HG03196 (cell line): Measurements from ENCODE around the gene SHISAL1.

Experiments
- ATAC-seq: cut with Tn5 transposase; IDR thresholded peaks from one replicate; pipeline ENCODE4 v1.9.1; 2021; ENCODE audit not compliant: unreplicated experiment

SHISAL1 gene

DNA sequence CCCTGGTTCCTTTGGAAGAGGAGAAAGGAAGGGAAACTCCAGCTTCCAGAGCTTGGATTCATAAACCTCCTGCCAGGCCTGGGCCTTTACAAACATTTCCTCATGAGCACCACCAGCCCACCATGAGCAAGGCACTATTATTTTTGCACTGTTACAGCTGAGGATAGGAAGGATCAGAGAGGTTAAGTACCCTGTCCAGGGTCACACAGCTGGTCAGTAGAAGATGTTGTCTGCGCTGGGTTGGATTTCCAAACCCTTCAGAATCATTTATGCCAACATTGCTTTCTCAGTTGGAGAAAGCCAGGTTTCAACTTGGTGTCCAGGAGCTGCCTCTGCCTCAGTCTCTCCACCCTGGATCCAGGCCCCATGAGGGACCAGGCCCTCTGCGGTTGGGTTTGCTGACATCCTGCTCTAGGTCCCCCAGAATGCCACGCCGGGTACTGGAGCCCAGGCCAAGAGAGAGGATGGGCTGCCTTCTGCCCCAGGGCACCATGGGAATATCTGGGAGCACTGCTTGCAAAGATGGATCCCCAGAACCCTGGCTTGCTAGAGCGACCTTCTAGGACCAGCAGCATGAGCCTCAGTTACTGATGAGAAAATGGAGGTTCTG lies 29.7 kb upstream of the SHISAL1 start:
- ATAC-seq: no peak

DNA sequence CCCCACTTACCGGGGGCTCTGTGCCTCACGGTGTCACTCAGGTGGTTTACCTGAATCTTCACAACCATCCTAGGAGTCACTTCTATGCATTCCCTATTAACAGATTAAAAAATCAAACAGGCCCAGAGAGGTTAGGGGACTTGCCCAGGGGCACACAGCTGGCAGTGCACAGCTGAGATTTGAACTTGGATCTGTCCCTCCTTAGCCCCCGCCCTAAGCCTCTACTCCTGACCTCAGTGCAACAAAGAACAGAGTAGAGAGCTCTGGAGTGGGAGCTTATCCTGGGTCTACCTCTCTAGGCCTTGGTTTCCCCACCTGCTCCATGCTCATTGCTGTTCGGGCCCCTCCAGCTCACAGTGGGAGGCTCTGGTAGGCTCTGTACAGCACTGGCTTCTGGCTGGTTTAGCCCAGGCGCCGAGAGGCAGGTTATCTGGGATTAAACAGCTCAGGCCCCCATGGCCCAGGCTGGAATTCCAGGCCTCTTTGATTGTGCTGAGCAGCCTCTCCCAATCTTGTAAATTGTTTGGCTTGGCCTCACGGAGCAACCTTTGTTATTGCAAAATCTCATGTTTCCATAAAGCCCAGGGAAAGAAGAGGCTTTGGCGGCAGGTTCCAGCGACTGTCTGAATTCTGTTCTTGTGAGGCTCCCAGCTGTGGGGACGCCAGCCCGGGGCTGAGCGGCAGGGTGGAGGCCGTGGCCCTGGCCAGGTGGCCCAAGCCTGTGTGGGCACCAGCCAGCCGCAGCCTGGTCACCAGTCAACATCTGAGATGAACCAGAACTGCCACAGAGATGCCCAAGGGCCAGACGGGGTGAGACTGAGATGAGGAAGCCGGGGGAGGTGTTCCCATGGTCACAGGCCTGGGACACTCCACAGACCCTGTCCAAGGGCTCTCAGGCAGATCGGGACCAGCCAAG lies 28.9 kb upstream of the SHISAL1 start:
- ATAC-seq: no peak

DNA sequence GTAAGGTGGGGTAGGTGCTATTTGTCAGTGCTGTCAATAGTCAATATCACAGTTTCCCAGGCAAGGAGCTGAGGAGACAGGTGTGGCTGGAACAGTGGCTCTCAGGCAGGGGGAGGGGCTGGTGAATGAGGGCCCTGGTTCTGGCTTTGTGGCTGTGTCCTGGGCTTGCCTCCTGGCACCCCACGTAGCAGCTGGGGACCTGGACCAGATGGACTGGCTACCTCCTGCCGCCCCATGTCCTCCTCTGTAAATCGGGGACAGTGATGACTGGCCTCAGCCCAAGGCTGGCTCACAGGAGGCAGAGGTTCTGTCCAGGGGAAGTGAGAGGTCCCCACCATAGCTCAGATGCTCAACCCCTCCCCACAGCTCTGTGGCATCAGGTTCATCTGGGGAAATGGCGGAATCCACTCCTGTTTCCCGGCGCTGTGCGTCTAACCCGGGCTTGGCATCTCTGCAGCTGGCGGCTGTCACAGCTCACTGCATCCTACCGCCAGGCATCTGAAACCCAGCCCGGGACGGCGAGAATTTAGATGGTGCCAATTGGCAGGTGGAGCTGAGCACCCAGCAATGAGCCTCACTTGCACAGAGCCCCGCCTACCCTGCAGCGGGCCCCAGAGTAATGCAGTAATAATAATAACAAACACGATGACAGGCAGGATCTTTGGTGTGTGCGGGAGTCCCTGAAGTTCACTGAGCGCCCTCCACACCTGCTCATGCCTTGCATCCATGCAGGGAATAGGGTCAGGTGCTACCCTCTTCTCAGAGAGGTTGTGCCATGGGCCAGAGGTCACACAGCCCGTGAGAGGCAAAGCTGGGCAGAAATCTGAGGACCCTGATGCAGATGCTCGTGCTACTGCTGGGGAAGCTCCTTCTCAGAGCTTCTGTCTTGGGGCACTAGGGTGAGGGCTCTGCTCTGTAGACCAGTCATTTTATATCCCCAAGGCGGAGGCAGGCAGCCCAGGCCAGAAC lies 27.8 kb upstream of the SHISAL1 start:
- no peak for ATAC-seq

DNA sequence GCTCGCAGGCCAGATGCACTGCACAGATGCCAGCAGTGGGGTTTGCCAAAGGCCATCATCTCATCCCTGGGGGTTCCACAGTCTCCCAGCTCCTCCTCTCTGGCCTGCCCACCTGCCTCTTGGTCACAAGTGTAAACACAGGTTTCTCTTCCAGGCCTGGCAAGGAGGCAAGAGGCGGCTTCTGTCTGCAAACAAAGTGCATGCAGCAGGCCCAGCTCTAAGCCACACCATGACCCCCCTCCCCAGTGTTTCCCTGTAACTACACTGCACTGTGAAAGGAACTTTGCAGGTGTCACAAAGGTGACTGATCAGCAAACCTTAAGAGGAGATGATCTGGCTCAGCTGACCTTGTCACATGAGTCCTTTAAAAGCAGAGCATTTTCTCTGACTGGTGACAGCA lies 26.2 kb upstream of the SHISAL1 start:
- ATAC-seq: no peak

DNA sequence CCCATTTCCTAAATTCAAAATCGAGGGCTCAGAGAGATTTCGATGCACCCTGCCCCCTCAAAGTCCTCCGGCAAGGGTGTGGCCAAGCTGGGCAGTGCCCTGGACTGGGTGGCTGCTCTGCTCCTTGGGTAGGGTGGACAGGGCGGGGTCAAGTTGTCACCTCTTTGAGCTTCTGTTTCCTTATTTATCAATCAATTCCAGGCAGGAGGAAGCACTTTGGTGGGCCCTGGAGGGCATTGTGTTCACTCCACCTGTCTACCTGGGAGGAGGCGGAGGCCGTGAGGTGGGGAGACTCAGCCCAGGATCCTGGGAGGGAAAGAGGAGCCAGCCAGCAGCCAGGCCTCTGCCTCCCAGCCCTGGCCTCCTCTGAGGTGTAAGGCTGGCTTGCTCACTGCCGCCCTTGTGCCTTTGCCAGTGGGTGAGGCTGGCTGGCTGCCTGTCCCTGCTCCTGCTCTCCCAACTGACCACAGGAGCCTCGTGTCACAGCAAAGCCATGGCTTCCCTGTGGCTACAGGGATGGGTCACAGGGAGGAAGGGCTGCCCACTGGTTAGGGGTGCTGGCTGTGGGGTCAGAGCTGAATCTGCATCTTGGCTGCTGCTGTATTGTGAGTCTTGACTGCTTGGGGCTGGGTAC lies 25.5 kb upstream of the SHISAL1 start:
- no peak for ATAC-seq

DNA sequence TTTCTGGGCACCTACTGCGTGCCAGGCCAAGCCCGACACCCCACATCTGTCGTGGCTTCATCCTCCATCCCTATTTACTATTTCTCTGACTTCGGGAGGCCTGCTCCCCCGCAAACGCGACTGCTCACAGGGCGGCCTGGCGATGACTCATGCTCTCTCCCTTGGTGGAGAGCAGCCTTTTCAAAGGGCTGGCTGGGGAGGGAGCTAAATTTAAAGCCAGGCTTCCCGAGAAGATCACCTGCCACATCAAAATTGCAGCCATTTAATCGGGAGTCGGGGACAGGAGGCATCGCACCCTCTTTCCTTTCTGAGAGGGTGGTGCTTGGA lies 24.9 kb upstream of the SHISAL1 start:
- no peak for ATAC-seq

DNA sequence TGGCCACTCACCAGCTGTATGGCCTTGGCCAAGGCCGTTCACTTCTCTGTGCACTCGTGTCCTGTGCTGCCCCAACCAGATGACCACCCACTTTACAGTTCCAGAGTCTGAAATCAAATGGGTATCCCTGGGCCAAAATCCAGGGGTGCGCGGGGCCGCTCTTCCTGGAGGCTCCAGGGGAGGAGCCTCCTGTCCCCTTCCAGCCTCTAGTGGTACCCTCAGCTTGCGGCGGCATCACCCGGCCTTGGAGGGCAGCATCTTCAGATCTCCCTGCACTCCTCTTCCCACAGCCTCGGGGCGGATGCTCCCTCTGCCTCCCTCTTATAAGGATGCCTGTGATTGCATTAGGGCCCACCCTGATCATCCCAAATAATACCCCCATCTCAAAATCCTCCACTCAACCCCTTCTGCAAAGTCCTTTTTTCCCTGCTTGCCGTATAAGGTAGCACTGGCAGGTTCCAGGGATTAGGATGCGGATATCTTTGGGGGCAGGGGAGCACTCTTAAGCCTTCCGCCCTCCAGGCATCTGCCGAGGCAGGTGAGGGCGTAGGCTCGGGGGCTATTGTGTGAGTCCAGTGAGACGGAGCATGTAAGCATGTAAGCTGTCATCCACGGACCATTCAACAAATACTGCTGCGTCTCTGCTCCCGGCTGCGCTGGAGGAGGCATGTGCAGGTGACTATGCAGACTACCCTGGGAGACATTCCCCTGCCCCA lies 24.4 kb upstream of the SHISAL1 start:
- no peak for ATAC-seq

DNA sequence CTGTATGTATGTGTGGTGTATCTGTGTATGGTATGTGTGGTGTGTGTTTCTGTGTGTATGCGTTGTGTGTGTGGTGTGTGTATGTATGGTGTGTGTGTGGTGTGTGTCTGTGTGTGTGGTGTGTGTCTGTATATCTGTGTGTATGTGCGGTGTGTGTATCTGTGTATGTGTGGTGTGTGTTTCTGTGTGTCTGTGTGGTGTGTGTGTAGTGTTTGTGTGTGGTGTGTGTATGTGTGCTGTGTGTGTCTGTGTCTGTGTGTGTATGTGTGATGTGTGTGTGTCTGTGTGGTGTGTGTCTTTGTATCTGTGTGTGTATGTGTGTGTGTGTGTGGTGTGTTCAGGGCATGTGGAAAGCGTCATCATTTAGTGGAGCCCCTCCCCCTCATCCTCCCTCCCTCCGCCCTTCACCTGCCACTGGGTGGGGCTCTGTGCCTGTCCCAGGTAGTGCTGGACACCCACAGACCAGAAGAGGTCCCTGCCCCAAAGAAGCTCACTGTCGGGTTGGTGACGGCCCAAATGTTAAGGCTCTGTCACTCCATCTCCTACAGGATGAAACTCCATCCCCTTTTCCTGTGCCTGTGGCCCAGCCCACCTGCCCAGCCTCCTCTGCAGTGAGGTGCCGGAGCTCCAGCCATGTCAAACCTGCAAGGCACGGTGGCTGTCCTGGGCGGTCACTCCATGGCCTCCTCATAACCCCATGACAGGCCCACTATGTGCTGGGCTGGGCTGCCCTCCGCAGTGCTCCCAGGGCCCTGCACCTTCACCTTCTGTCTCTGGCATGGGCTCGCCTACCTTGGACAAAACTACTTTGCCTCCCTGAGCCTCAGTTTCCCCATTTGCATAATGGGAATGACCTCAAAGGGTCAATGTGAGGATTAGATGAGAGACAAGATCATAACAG lies 23.4 kb upstream of the SHISAL1 start:
- ATAC-seq: no peak

DNA sequence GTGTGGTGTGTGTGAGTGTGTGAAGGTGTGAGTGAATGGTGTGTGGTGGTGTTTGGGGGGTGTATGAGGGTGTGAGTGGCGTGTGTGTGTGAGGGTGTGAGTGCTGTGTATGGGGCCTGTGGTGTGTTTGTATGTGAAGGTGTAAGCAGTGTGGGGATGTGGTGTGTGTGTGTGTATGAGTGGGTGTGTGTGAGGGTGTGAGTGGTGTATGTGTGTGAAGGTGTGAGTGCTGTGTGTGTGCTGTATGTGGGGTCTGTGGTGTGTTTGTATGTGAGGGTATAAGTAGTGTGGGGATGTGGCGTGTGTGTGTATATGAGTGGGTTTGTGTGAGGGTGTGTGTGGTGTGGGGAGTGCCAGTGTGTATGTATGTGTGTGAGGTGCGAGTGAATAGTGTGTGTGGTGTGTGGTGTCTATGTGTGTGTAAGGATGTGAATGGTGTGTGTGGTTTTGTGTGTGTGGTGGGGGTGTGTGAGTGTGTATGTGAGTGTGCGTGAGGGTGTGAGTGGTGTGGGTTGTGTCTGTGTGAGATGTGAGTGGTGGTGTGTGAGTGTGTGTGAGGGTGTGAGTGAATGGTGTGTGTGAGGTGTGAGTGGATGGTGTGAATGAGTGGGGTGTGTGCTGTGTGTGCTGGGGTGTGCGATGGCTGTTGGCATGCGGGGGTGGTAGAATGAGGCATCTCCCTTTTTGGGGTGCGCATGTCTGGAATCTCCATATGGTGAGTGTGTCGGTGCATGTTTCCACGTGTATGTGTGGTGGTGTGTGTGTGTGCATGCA lies 22.5 kb upstream of the SHISAL1 start:
- no peak for ATAC-seq

DNA sequence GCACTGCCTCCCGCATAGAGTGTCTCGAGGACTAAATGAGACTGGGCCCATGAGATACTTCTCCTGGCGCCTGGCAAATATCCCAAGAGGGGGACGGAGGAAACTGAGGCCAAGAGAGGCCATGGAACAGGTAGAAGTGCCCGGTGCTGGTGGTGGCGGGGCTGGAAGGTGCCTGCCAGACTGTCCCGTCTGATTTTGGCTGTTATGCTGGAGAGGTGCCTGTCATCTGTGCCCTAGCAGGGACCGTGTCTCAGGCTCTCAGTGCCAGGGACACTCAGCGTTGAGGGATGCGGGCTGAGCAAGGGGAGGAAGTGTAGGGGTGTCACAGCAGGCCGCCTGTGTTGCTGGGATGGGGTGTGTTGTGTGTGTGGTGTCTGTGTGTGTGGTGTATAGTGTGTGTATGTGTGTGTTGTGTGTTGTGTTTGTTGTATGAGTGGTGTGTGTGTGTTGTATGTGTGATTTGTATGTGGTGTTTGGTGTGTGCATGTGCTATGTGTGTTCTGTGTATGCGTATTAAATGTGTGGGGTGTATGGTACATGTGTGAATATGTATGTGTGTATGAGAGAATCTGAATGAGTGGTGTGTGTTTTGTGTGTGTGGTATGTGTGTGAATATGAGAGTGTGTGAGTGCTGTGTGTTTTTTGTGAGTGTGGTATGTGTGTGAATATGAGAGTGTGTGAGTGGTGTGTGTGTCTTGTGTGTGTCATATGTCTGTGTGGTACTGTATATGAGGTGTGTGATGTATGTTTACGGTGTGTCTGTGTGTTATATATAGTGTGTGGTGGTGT lies 21.3 kb upstream of the SHISAL1 start:
- ATAC-seq: no peak

DNA sequence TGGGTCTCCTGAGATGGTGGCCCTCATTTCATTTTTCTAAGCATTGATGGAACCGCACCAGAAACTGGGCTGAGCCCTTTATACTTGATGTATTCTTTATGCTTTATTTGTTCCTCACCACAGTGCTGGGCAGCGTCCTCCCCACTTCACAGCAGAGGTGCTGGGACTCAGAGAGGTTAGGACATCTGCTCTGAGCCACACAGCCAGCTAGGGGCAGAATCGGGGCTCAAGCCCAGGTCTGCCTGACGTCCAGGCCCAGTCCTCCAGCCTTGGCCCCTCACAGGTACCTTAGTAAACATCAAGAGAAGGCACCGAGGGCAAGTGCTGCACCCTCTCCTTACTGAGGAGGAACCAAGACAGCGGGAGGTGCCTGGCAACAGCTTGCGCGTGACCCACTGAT lies 20.2 kb upstream of the SHISAL1 start:
- ATAC-seq: no peak

DNA sequence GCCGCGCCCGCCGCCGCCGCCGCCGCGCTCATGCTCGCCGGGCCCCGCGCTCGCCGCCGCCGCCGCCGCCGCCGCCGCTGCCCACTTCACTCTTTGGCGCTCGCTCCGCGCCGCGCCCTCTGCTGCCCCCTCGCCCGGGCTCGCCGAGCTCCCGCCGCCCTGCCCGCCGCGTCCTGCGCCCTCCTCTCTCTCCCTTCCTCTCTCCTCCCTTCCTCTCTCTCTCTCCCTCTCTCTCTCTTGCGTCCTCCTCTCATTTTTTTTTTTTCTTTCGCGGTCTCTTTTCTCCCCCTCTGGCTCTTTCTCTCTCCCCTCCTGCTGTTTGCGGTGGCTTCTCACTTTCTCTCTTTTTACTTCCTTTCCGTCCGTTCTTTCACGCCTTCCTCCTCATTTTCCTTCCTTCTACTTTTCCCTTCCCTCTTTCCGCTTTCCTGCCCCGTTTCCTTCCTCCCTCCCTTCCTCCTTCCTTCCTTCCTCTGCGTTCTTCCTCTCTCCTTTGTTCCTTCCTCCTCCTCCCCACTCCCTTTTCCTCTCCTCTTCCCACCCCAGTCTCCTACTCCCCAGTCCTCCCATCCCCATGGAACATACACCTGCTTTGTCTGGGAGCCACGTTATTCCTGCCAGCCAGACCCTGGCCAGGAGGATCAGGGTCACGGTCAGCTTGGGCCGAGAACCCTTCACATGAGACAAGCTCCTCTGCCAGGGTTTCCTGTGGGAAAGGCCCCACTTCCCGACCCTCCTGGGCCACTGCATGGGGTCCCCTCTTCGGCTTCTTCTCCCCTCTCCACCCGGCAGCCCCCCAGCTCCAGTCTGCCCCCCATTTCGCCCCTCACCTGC lies 19.3 kb upstream of the SHISAL1 start:
- ATAC-seq: no peak

DNA sequence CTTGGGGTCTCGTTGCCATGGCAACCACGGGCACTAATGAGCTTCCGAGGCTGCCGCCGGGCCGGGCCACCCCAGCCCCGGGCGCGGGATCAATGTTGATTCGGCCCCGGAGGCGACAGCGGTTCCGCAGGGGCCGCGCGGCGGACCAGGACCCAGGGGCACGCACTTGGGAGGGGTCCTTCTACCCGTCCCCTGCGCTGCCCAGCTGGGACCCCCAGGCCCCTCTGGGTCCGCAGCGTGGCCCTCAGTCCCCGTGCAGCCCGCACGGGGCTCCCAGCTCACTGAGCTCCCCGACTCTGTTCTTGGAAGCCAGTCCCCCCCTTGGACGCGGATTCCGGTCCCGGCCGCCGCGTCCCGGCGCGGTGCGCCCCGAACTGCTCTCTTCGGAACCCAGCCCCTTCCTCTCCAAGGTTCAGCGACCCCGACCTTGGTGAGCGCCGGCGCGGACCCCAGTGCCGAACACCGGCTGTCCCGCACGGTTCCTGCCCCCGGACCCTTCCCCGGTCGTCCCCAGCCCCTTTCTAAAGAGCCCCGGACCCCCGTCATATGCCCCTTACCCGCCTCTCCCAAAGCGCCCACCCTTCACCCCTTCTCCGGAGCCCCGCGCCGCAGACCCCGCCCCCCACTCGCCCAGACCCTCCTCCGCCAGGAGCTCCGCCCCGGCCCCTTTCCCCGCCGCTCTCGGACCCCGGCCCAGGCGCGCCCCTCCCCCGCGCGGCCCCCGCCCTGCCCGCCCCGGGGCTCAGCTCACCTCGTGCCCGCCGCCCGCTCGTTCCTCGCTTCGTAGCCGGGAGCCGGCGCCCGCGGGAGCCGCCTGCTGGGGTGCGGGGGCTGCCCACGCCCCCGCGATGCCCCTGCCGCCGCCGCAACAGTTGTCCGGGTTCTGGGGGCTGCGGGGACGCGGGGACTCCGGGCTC lies 18.3 kb upstream of the SHISAL1 start:
- ATAC-seq: no peak

DNA sequence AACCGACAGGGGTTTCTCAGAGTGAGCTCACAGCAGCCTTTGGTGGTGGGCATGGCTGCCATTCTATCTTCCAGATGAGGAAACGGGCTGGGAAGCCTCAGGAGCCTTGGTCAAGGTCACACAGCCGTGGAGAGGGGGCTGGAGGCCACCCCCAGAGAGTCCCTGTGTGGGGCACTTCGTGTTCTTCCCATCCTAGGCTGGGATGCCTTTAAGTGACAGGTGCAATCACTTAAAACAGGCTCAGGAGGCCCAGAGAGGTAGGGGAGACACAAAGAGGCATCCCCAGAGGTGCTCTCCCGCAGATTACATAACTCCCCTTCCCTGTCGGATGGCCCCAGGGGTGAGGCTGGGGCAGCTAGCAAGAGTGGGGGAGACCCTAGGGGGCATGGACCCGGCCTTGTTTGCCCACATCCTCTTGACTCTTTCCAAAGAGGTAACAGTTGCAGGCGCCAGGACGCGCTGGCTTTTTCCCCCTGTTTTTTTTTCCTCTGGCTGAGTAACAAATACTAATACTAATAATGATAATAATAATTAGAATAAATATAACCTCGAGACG lies 17.5 kb upstream of the SHISAL1 start:
- no peak for ATAC-seq

DNA sequence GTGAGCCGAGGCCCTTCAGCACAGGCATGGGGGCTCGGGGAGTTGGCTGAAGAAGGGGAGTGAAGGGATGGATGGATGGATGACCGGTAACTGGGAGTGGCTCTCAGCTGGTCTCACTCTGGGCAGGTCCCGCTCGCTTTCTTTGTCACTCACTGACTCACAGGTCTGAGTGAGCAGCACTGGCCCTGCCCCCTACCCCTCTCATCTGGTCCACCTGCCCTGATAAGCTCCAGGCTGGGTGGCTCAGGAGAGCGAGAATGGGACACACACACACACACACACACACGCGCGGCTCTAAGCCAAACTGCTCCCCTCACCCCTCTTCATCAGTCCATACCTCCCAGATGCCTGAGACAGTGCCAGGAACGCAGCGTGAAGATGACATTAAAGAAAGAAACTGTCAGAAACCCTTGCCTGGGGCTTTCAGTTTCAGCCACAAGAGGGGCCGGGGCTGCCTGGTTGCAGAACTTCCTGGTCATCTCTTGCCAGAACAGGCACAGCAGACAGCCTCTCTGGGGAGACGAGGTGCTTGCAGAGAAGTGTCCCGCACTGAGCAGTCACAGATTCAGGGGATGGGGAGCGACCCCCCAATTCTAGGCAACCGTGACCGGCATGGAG lies 16.5 kb upstream of the SHISAL1 start:
- ATAC-seq: peak; percentile 73
